HepG2 (cell line): ENCODE measurements around the gene MCEE. TPM values are rescaled to one million over a fixed set of nuclear protein-coding genes. Genes with fewer than 3 reads are reported as not detected.

Experiments
- ATAC-seq: fragments of 200-7000 bp; cut with Tn5 transposase; 3 replicates; pipeline ENCODE4 v1.9.1; 2020; ENCODE audit warnings: mild to moderate bottlenecking, moderate library complexity
- BruUV-seq: library from RNA; stranded (reverse); fragments of 400-500 nt; replicated peaks from 2 replicates; lab custom pipeline; 2021; lab: Mats Ljungman, UMichigan
- CTCF ChIA-PET: fragments of 300-600 bp; formaldehyde crosslinking; extraction: SDS; loops from one replicate; lab custom pipeline; 2021; ENCODE audit warnings: low total read pairs, inconsistent platforms, low intra/inter-chr PET ratio; lab: Yijun Ruan, JAX
- POLR2A ChIA-PET: fragments of 350-600 bp; sonication (Branson Sonifier 250); formaldehyde crosslinking; loops from one replicate; lab custom pipeline; 2020; ENCODE audit warnings: antibody characterized with exemption, inconsistent platforms; lab: Yijun Ruan, JAX
- DNase-seq: peaks from one replicate; pipeline ENCODE4 v3.0.0-alpha.2; 2015; ENCODE audit warnings: low spot score
- FAIRE-seq: peaks from 3 replicates; lab custom pipeline; 2011; peaks lifted over from hg19 to GRCh38; lab: Jason Lieb, UNC
- H2AFZ ChIP-seq: one replicate; pipeline ENCODE4 v1.6.1; 2011; ENCODE audit warnings: low read length, inconsistent platforms
- H3K27ac ChIP-seq: fragments of 300-600 bp; 3 replicates; pipeline ENCODE4 v1.8.0; 2011; ENCODE audit warnings: mixed run types, mild to moderate bottlenecking, mixed read lengths, low read length, inconsistent platforms; ENCODE audit not compliant: insufficient read depth; ENCODE audit errors: extremely low read length
- H3K27me3 ChIP-seq, 2 experiments: fragments of 200-600 bp in 1 of 2; 2 replicates in 1 of 2; 3 replicates in 1 of 2; pipeline versions ENCODE4 v1.6.0 to v1.8.0; 2011; ENCODE audit warnings: low read length in 2 of 2, mild to moderate bottlenecking in 2 of 2, moderate library complexity in 2 of 2, inconsistent platforms in 1 of 2; ENCODE audit not compliant: insufficient read depth in 2 of 2, control insufficient read depth in 1 of 2
- H3K36me3 ChIP-seq, 2 experiments: fragments of 200-600 bp in 1 of 2; replicated peaks in 1 of 2; 2 replicates in 1 of 2; 3 replicates in 1 of 2; pipeline versions ENCODE4 v1.5.1 to v1.8.0; 2011; ENCODE audit warnings: low read length in 2 of 2, inconsistent platforms in 1 of 2; ENCODE audit not compliant: insufficient read depth in 2 of 2, control insufficient read depth in 1 of 2
- H3K4me1 ChIP-seq: 2 replicates; pipeline ENCODE4 v1.5.1; 2012; ENCODE audit warnings: low read length, inconsistent platforms; ENCODE audit not compliant: insufficient read depth
- H3K4me2 ChIP-seq: 2 replicates; pipeline ENCODE4 v1.6.0; 2011; ENCODE audit warnings: low read depth, low read length, inconsistent platforms
- H3K4me3 ChIP-seq, 3 experiments: fragments of 200-600 bp in 1 of 3; sonication (generic), shearing (Covaris generic) in 1 of 3; replicated peaks in 1 of 3; 2 replicates each; pipeline ENCODE4 v1.5.1; 2011 to 2016; ENCODE audit warnings: low read length in 3 of 3, inconsistent platforms in 2 of 3, low read depth in 2 of 3, mild to moderate bottlenecking in 2 of 3, control low read depth in 1 of 3, mixed read lengths in 1 of 3; ENCODE audit not compliant: insufficient read depth in 1 of 3
- H3K79me2 ChIP-seq: one replicate; pipeline ENCODE4 v1.6.1; 2011; ENCODE audit warnings: low read length, inconsistent platforms; ENCODE audit not compliant: insufficient read depth
- H3K9ac ChIP-seq: 2 replicates; pipeline ENCODE4 v1.6.0; 2011; ENCODE audit warnings: mild to moderate bottlenecking, low read depth, low read length, inconsistent platforms; ENCODE audit not compliant: insufficient read depth
- H3K9me3 ChIP-seq: 2 replicates; pipeline ENCODE4 v1.5.1; 2012; ENCODE audit warnings: mild to moderate bottlenecking, low read length
- H4K20me1 ChIP-seq: 2 replicates; pipeline ENCODE4 v1.6.0; 2011; ENCODE audit warnings: inconsistent platforms, mild to moderate bottlenecking, low read length, moderate library complexity; ENCODE audit not compliant: insufficient read depth
- CERS6 ChIP-seq: sonication (generic); formaldehyde crosslinking; IDR thresholded peaks from 2 replicates; pipeline ENCODE4 v1.5.0; 2020; ENCODE audit warnings: missing genetic modification reagents
- ISL2 ChIP-seq: sonication (generic); formaldehyde crosslinking; IDR thresholded peaks from 2 replicates; pipeline ENCODE4 v1.5.0; 2020; ENCODE audit warnings: missing genetic modification reagents
- PRDM10 ChIP-seq: sonication (generic); formaldehyde crosslinking; IDR thresholded peaks from 2 replicates; pipeline ENCODE4 v1.4.0; 2020; ENCODE audit warnings: low read depth, missing genetic modification reagents
- ZBTB20 ChIP-seq: sonication (generic); formaldehyde crosslinking; IDR thresholded peaks from 2 replicates; pipeline ENCODE4 v1.8.1; 2023; ENCODE audit warnings: missing genetic modification reagents, low read depth, mild to moderate bottlenecking, borderline replicate concordance
- ZNF615 ChIP-seq: sonication (generic); formaldehyde crosslinking; IDR thresholded peaks from 2 replicates; pipeline ENCODE4 v1.5.0; 2020; ENCODE audit warnings: mild to moderate bottlenecking, missing genetic modification reagents, borderline replicate concordance
- WGBS: methylation state at CpG from one replicate; pipeline ENCODE4 v1.1.6; 2017; ENCODE audit warnings: low lambda C conversion rate; 5-methylcytosine and 5-hydroxymethylcytosine counted together
- in situ Hi-C: cut with HindIII; loops from 2 replicates; pipeline ENCODE4 v1.10.0; 2017; ENCODE audit warnings: low pct_unique_long_range_greater_than_20kb; ENCODE audit not compliant: extremely low pct_ligation_motif_present
- intact Hi-C: fragments of 100-400 bp; cut with micrococcal nuclease; formaldehyde crosslinking; loops from one replicate; pipeline ENCODE4 v1.10.0; 2022; ENCODE audit not compliant: unreplicated experiment
- polyA plus RNA-seq, 8 experiments: library from polyadenylated mRNA; depleted of rRNA in 3 of 8; stranded (reverse) in 7 of 8; unstranded in 1 of 8; fragments of >200 nt; fragmentation: Illumina TruSeq in 4 of 8; extraction: Trizol in 4 of 8; gene quantifications; 2 replicates each; pipeline versions ENCODE4 v1.2.1 to v1.2.3, GENCODE V29; 2011 to 2016; ENCODE audit warnings: low read depth in 4 of 8, missing spikeins in 1 of 8, mixed read lengths in 1 of 8; ENCODE audit not compliant: insufficient read depth in 1 of 8
- total RNA-seq, 5 experiments: library from RNA; depleted of rRNA; stranded (reverse); fragments of >200 nt; fragmentation: Illumina TruSeq; extraction: Trizol; gene quantifications; 2 replicates each; pipeline ENCODE4 v1.2.3, GENCODE V29; 2016; ENCODE audit warnings: low read depth in 1 of 5
- TF ChIP-seq, protein P1 (sequence below): sonication (generic); formaldehyde crosslinking; IDR thresholded peaks from 2 replicates; pipeline ENCODE4 v1.5.1; 2020; ENCODE audit warnings: mild to moderate bottlenecking, missing genetic modification reagents, borderline replicate concordance

Gene MCEE
- total and polyA plus RNA-seq, 2 of the 13 experiments (the other 11 are each of a cell fraction or from before 2014, with no cell fraction given) = 32.0 to 66.9 TPM

GRCh38 chr2:71068218-71069035 is 61.6 kb downstream of the MCEE start, which contains the start of gene NAGK (continued):
- TF ChIP-seq PRDM10 (CRISPR knock-in tag) = no peak

- BruUV-seq = TSS peak; percentile 92
- DNase-seq = no peak
- H3K4me2 ChIP-seq = peak overlapping the region; percentile 97
- no peak overlapping the region for H2AFZ ChIP-seq
- peaks cover 49% of the 10 kb centered on the region for H3K4me1 ChIP-seq
- WGBS = 39% methylated on average over 25 of the region's 26 CpGs
- in situ Hi-C loops = no loop called here
- intact Hi-C loops = loop anchor here (5.0 kb wide), 1 partner anchor 60 kb away; no protein-coding TSS in a partner anchor
- ATAC-seq = peak; percentile 45; the same call in 2 of the 3 replicates
- H3K9me3 ChIP-seq = no peaks in the 10 kb centered on the region
- H3K27me3 ChIP-seq = peaks cover 0 to 10% of the 10 kb centered on the region in 2 experiments; a peak in 3 of 5 replicates
- H4K20me1 ChIP-seq = no peaks in the 10 kb centered on the region
- POLR2A ChIA-PET = interaction anchor here (0.6 to 2.2 kb wide), 39 partner anchors 8 to 1819 kb away, joined by 3 to 36 read pairs (median 4); partner anchors contain the start of genes ATP6V1B1, MCEE, MPHOSPH10 and NFU1
- peaks cover 0 to 10% of the 10 kb centered on the region in 2 experiments; a peak in 3 of 5 replicates for H3K36me3 ChIP-seq
- H3K79me2 ChIP-seq = peaks cover 14% of the 10 kb centered on the region
- peak overlapping the region; percentile 66 for H3K27ac ChIP-seq
- no peak for FAIRE-seq
- H3K9ac ChIP-seq = peak overlapping the region; percentile 74
- peak overlapping the region; percentile 67 to 88 (median 68) for H3K4me3 ChIP-seq
- CTCF ChIA-PET = no interaction called here
- TF ChIP-seq ISL2 = 0 out of 2 replicates have a peak, but pooled peaks have one; percentile 16
- TF ChIP-seq, protein P1, sequence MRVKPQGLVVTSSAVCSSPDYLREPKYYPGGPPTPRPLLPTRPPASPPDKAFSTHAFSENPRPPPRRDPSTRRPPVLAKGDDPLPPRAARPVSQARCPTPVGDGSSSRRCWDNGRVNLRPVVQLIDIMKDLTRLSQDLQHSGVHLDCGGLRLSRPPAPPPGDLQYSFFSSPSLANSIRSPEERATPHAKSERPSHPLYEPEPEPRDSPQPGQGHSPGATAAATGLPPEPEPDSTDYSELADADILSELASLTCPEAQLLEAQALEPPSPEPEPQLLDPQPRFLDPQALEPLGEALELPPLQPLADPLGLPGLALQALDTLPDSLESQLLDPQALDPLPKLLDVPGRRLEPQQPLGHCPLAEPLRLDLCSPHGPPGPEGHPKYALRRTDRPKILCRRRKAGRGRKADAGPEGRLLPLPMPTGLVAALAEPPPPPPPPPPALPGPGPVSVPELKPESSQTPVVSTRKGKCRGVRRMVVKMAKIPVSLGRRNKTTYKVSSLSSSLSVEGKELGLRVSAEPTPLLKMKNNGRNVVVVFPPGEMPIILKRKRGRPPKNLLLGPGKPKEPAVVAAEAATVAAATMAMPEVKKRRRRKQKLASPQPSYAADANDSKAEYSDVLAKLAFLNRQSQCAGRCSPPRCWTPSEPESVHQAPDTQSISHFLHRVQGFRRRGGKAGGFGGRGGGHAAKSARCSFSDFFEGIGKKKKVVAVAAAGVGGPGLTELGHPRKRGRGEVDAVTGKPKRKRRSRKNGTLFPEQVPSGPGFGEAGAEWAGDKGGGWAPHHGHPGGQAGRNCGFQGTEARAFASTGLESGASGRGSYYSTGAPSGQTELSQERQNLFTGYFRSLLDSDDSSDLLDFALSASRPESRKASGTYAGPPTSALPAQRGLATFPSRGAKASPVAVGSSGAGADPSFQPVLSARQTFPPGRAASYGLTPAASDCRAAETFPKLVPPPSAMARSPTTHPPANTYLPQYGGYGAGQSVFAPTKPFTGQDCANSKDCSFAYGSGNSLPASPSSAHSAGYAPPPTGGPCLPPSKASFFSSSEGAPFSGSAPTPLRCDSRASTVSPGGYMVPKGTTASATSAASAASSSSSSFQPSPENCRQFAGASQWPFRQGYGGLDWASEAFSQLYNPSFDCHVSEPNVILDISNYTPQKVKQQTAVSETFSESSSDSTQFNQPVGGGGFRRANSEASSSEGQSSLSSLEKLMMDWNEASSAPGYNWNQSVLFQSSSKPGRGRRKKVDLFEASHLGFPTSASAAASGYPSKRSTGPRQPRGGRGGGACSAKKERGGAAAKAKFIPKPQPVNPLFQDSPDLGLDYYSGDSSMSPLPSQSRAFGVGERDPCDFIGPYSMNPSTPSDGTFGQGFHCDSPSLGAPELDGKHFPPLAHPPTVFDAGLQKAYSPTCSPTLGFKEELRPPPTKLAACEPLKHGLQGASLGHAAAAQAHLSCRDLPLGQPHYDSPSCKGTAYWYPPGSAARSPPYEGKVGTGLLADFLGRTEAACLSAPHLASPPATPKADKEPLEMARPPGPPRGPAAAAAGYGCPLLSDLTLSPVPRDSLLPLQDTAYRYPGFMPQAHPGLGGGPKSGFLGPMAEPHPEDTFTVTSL (CRISPR knock-in tag) = peak; percentile 48; the same call in 1 of the 2 replicates
- TF ChIP-seq CERS6 (CRISPR knock-in tag) = 0 out of 2 replicates have a peak, but pooled peaks have one; percentile 83
- TF ChIP-seq ZBTB20 (CRISPR knock-in tag) = no peak
- 0 out of 2 replicates have a peak, but pooled peaks have one; percentile 59 for TF ChIP-seq ZNF615 (CRISPR knock-in tag)
Measured at GRCh38 chr2:71067567-71068217, 62.3 kb downstream of the MCEE start.
